ENCODE measurements around the gene ARHGAP25.

Gene ARHGAP25

DNA sequence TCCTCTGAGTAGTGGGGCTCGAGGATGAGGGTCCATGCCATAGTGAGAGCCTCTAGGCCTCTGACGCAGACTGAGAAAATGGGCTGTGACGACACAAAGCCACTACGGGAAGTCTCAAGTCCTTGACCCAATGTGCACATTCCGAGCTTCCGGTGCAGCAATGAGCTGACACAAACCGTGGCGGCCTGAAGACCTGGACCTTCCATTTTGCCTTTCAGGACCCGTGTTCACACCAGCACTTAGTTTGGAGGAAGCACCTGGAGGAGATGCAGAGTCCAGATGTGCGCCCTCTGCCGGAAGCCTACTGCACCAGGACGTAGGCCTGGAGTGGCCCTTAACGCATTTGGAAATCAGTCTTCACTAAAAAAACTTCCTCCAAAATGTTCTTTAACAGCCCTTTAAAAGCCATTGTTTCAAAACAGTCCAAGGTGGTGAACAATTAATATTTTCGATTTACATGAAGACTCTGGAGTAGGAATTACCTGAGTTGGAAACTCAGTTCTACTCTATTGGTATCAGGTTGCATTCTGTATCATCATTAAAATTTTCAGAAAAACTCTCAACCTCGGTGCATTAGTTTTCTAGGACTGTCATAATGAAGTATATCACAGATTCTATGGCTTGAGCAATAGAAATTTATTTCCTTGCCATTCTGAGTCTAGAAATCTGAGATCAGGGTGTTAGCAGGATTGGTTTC, 102.7 kb downstream of the ARHGAP25 start:
- no peak for DNase-seq

DNA sequence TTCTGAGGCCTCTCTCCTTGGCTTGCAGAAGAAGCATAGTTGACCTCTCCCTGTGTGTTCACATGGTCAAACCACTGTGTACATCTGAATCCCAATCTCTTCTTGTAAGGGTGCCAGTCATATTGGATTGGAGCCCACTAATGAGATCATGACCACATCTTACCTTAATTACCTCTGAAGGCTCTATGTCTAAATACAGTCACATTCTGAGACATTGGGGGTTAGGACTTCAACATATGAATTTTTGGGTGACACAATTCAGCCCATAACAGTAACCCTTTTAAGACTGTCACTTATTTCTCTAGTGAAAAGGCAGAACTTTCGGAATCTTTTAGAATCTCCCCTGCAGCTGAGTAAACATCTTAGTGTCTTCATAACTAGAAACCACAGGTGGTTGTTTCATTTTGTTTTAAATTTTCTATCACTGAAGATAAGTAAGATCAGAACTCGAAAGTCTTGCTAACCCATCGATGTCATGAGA, 103.3 kb downstream of the ARHGAP25 start:
- DNase-seq, result no peak

- DNase-seq, result no peak
These were observed 104.0 kb downstream of the ARHGAP25 start for GRCh38 chr2:68838641-68839040.

GRCh38 chr2:68839260-68839833, 104.7 kb downstream of the ARHGAP25 start:
- DNase-seq, result no peak

DNA sequence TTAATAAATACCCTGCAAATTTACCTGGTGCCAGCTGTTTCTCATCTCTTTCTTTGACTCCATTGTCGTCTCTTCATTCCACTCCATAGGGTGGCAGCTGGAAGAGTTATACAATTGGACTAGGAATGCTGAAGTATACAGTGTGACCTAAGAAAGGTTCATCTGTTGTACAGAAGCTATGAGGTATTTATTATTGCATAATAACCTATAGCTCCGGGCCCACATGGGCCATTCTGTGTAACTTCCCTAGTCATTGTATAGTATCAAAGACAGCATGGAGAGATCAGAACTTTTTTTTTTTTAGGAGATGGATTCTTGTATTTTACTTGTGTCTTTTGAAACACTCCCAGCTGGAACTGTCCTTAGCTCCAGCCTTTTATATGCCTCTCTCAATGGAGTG, 110.4 kb downstream of the ARHGAP25 start:
- DNase-seq, result no peak

DNA sequence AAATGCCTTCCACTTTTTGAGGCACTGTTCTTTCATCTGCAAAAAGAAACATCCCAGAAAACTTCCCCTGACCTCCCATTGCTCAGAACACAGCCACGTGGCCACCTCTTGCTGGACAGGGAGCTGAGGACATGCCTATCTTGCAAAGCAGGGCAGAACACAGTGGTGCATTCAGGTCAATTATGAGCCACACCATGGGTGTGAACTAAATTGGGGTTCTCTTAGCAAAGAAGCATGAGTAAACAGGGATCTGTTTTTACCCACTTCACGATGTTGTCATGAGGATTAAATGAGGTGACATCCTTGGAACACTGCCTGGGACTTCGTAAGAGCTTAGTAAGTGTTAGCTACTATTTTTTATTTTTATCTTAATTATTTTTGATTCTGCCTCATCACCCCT, 111.5 kb downstream of the ARHGAP25 start:
- DNase-seq, result no peak

DNA sequence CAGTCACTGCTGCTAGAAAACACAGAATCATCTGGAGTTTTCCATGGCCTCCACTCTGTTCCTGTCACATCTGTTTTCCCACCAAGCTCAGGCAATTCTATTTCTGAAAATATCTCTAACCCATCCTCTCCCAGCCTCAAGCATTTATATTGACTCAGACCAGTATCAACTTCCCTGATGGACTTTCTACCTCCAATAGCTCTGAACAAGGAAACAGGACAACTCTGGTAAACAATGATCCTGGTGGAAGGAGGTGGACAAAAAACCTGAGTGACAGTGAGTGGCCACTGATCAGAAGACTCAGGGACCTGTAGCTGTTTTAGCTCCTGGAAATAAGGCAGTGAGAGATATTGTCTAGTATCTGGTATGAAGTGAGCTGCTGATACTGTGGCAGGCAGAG, 113.1 kb downstream of the ARHGAP25 start:
- no peak for DNase-seq

DNA sequence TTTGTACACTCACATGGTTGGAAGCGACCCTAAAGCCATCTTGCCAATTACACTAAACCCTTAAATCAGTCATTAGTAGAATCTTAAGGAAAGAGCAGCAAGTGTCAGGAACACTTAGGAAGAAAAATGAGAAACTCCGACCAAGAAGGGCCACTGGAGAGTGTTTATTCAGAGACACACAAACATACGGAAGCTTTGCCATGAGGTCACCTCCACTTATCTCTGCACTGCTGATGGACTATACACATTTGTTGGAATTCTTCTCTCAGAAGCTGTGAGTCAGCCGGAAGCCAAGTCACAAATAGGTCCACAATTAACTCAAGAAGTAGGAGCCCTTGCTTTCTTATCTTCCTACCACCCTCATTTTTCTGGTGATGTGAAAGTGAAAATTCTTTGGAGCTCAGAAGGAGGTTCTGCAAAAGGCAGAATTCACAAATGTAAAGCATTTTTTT, 115.0 kb downstream of the ARHGAP25 start:
- no peak for DNase-seq

DNA sequence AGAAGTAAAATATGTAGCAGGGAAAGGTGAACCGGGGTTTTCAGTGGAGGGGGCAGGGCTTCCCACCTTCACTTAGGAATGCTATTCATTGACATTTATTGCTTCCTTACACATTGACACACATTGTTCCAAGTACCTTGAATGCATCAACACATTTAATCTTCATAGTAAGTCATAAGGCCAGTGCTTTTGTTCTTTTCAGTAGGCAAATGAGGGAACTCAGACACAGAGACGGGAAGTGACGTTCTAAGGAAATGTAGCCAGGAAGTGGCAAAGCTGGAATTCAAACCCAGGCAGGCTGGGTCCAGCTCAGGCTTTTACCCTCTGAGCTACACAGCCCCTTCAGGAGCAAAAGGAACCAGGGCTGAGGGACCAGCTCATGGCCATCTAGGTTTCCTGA, 115.9 kb downstream of the ARHGAP25 start:
- no peak for DNase-seq

DNA sequence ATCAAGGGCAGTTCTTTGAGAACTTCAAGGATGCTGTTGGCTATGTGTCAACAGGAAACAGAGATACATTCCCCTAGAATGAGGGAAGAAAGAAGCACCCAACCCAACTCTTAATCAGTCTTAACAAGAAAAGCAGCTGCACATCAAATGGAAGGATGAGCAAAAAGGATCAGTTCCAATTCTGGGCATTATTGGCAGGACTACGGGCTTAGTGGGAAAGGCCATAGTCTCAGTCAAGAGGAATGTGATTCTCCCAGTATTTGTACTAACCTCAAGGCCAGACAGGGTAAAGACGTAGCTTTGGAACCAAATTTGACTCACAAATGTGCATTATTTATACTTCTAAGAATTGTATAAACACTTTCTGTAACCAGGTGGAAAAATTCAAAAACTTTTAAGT, 118.4 kb downstream of the ARHGAP25 start:
- DNase-seq, result no peak

GRCh38 chr2:68853915-68854314, 119.3 kb downstream of the ARHGAP25 start:
- DNase-seq, result no peak

- DNase-seq, result no peak
These were observed 119.9 kb downstream of the ARHGAP25 start for GRCh38 chr2:68854476-68854875.

DNA sequence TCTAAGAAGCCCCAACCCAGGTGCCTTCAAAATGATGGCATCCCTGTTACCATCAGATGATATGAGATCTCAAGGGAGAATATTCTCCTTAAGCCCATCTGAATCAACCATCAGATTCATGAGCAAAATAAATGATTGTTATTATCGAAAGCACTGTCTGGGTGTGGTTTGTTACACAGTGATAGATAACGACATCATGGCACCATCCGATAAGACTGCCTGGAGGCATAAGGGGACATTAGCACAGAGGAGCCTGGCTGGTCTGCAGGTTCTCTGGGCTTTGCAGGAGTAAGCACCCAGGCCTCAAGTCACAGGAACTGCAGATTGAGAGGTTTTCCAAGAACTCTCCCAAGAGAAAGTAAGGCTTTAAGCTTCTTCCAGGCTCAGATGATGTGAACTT, 120.9 kb downstream of the ARHGAP25 start:
- no peak for DNase-seq

GRCh38 chr2:68857202-68857845, 122.7 kb downstream of the ARHGAP25 start:
- DNase-seq, result no peak

- DNase-seq, result no peak
These were observed 123.3 kb downstream of the ARHGAP25 start for GRCh38 chr2:68857855-68858456.

GRCh38 chr2:68860111-68860510, 125.5 kb downstream of the ARHGAP25 start:
- no peak for DNase-seq

DNA sequence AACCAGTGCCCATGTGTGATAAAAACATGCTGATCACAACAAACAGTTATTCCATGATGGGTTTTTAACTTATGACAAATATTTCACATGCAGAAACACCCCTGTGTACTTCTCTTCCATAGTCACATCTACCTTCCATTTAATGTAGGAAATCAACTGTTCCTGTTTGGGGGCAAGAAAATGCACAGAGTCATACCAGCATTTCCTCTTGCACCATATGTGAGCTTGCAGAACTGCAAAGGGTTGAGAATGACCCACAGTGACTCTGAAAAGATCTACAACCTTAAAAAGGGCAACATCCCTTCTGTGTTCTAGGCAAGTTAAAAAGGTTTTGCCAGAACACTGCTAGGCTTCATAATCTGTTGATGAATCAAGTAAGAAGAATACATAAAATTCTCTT, 126.7 kb downstream of the ARHGAP25 start:
- no peak for DNase-seq

DNA sequence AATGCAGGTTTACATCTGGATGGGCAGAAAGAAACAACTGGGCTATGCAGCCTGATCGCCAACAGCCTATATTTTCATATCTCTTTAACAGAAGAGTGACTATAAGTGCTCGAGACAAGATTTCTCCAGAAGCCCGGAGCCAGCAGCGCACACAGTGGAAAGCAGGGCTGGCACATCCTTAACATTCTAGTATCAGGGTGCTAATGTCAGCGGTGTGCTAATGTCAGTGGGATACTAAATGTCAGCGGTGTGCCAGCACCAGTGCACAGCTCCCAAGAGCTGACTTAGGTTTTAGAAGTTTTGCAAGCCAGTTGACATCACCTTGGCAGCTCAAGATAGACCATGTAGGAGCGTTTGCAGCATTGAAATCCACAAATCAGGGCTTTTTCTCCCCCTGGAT, 128.3 kb downstream of the ARHGAP25 start:
- DNase-seq, result no peak

DNA sequence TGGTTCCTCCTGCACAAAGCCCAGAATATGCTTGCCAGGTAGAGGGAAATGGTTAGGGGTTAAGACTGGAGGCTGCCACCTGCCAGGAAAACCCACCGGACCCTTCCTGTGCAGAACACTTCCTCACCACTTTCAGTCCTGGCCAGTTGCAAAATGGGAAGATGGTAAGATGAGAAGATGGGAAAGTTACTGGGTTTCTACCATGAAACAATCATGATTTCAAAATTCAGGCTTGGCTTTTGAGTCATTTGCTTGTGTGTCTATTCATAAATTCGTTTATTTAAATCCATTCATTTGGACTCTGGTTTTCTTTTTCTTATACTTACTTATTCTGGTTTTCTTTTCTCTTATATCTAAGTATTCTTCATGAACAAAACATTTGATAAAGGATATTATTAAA, 129.4 kb downstream of the ARHGAP25 start:
- DNase-seq, result no peak

GRCh38 chr2:68865108-68865507, 130.5 kb downstream of the ARHGAP25 start:
- DNase-seq, result no peak

DNA sequence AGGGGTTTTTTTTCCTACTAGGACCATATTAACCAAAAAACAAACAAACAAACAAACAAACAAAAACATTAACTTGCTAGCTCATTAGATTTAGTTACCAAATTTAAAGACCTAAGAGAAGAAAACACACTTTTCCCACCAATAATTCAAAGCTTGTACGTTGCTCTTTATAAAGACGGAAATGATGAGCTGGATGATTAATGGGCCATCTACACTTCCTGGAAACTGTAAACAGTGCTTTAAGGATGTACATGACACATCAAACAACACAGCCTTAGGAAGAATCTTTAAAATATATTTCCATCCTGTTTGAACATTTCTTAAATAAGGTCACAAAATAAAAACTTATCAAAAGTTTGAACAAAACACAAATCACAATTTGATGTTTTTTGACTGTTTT, 135.6 kb downstream of the ARHGAP25 start:
- DNase-seq, result no peak

- no peak for DNase-seq
These were observed 136.7 kb downstream of the ARHGAP25 start, which contains the start of gene BMP10 for GRCh38 chr2:68871159-68871764. Gene BMP10 (minus strand): TSS chr2:68871397. CDS start chr2:68871358, 39 bp downstream.
